HCT116 (cell line): ENCODE data around the gene CRK. TPM values are rescaled to one million over a fixed set of nuclear protein-coding genes. Genes with fewer than 3 reads are reported as not detected.

Experiments
- ATAC-seq: fragments of 200-7000 bp; cut with Tn5 transposase; 2 replicates; pipeline ENCODE4 v1.9.1; 2020; ENCODE audit warnings: mild to moderate bottlenecking, moderate library complexity
- BruUV-seq: library from RNA; stranded (reverse); fragments of 400-500 nt; replicated peaks from 2 replicates; lab custom pipeline; 2021; lab: Mats Ljungman, UMichigan
- CTCF ChIA-PET: fragments of 300-600 bp; sonication (Branson Sonifier 250); formaldehyde crosslinking; loops from one replicate; lab custom pipeline; 2021; ENCODE audit warnings: antibody characterized with exemption; lab: Charles Lee
- POLR2A ChIA-PET: fragments of 300-600, 350-600 bp; sonication (Branson Sonifier 250); formaldehyde crosslinking; loops from one replicate; lab custom pipeline; 2021; ENCODE audit warnings: antibody characterized with exemption; lab: Charles Lee
- RAD21 ChIA-PET, 2 experiments: fragments of 300-600 bp; sonication (Branson Sonifier 250); formaldehyde crosslinking; loops; one replicate each; lab custom pipeline; 2023; ENCODE audit warnings: low total read pairs in 2 of 2; ENCODE audit not compliant: uncharacterized antibody in 2 of 2, unreplicated experiment in 2 of 2, low non-redundant PET in 1 of 2; lab: Charles Lee
- DNase-seq: peaks from one replicate; pipeline ENCODE4 v3.0.0-alpha.2; 2010; ENCODE audit warnings: low read depth, low spot score
- H2AFZ ChIP-seq: fragments of 200-600 bp; shearing (Covaris generic), sonication (generic); 2 replicates; pipeline ENCODE4 v1.6.1; 2017; ENCODE audit warnings: low read depth, mixed run types, mixed read lengths, antibody characterized with exemption, low read length; ENCODE audit not compliant: poor library complexity, severe bottlenecking
- H3K27ac ChIP-seq: 2 replicates; pipeline ENCODE4 v1.5.1; 2012; ENCODE audit warnings: low read depth, low read length
- H3K27me3 ChIP-seq: fragments of 200-600 bp; sonication (generic); 2 replicates; pipeline ENCODE4 v1.6.1; 2016; ENCODE audit warnings: mixed run types, low read length, mixed read lengths; ENCODE audit not compliant: insufficient read depth
- H3K36me3 ChIP-seq, 2 experiments: fragments of 200-500 bp in 1 of 2; fragments of 200-600 bp in 1 of 2; sonication (Bioruptor generic) in 1 of 2; sonication (generic) in 1 of 2; 2 replicates each; pipeline versions ENCODE4 v1.5.1 to v1.6.1; 2014 to 2016; ENCODE audit warnings: low read length in 2 of 2, inconsistent platforms in 1 of 2, mixed read lengths in 1 of 2, mixed run types in 1 of 2; ENCODE audit not compliant: insufficient read depth in 2 of 2, control insufficient read depth in 1 of 2
- H3K4me1 ChIP-seq, 2 experiments: fragments of 200-600 bp in 1 of 2; sonication (generic) in 1 of 2; 2 replicates each; pipeline versions ENCODE4 v1.5.1 to v1.6.1; 2012 to 2017; ENCODE audit warnings: low read length in 2 of 2, inconsistent platforms in 1 of 2, mild to moderate bottlenecking in 1 of 2, mixed read lengths in 1 of 2, mixed run types in 1 of 2, moderate library complexity in 1 of 2; ENCODE audit not compliant: insufficient read depth in 2 of 2, control insufficient read depth in 1 of 2
- H3K4me2 ChIP-seq: fragments of 200-600 bp; sonication (generic); 2 replicates; pipeline ENCODE4 v1.6.1; 2017; ENCODE audit warnings: mixed run types, low read length, mixed read lengths
- H3K4me3 ChIP-seq, 2 experiments: fragments of 200-600 bp in 1 of 2; sonication (generic) in 1 of 2; replicated peaks in 1 of 2; 2 replicates each; pipeline ENCODE4 v1.5.1; 2011 to 2016; ENCODE audit warnings: low read length in 2 of 2, control low read depth in 1 of 2, low read depth in 1 of 2, mild to moderate bottlenecking in 1 of 2, mixed read lengths in 1 of 2, mixed run types in 1 of 2
- H3K79me2 ChIP-seq: fragments of 200-600 bp; sonication (generic); 2 replicates; pipeline ENCODE4 v1.6.1; 2017; ENCODE audit warnings: mild to moderate bottlenecking, mixed run types, low read length, moderate library complexity, mixed read lengths; ENCODE audit not compliant: insufficient read depth
- H3K9ac ChIP-seq: fragments of 200-600 bp; sonication (generic); 2 replicates; pipeline ENCODE4 v1.6.1; 2016; ENCODE audit warnings: low read length, mixed read lengths
- H3K9me2 ChIP-seq: fragments of 200-600 bp; sonication (generic), shearing (Covaris generic); 2 replicates; pipeline ENCODE4 v1.6.1; 2017; ENCODE audit warnings: mixed run types, mild to moderate bottlenecking, moderate library complexity; ENCODE audit not compliant: insufficient read depth
- H3K9me3 ChIP-seq, 2 experiments: fragments of 200-500 bp in 1 of 2; fragments of 200-600 bp in 1 of 2; sonication (Bioruptor generic) in 1 of 2; sonication (generic) in 1 of 2; 2 replicates each; pipeline ENCODE4 v1.6.1; 2014 to 2017; ENCODE audit warnings: low read length in 2 of 2, mixed read lengths in 2 of 2, inconsistent platforms in 1 of 2, low read depth in 1 of 2, mild to moderate bottlenecking in 1 of 2, mixed run types in 1 of 2, moderate library complexity in 1 of 2; ENCODE audit not compliant: control insufficient read depth in 1 of 2, insufficient read depth in 1 of 2
- H4K20me1 ChIP-seq: fragments of 200-600 bp; sonication (generic), shearing (Covaris generic); 2 replicates; pipeline ENCODE4 v1.6.1; 2017; ENCODE audit warnings: mixed run types, mild to moderate bottlenecking, moderate library complexity; ENCODE audit not compliant: insufficient read depth
- CBX3 ChIP-seq: IDR thresholded peaks from 2 replicates; pipeline ENCODE4 v1.6.1; 2012; ENCODE audit warnings: low read depth
- ELF1 ChIP-seq: IDR thresholded peaks from 2 replicates; pipeline ENCODE4 v1.6.1; 2012; ENCODE audit warnings: low read depth, borderline replicate concordance
- EZH2 ChIP-seq: fragments of 200-600 bp; sonication (generic); IDR thresholded peaks from 2 replicates; pipeline ENCODE4 v1.6.1; 2017; ENCODE audit warnings: antibody characterized with exemption, mixed run types
- EZH2phosphoT487 ChIP-seq: fragments of 200-600 bp; IDR thresholded peaks from 2 replicates; pipeline ENCODE4 v1.6.1; 2018; ENCODE audit warnings: antibody characterized with exemption, borderline replicate concordance
- FOSL1 ChIP-seq: IDR thresholded peaks from 2 replicates; pipeline ENCODE4 v1.6.1; 2012; ENCODE audit warnings: low read depth
- JUND ChIP-seq: IDR thresholded peaks from 2 replicates; pipeline ENCODE4 v1.6.1; 2012
- POLR2A ChIP-seq: IDR thresholded peaks from 2 replicates; pipeline ENCODE4 v1.7.0; 2011; ENCODE audit warnings: borderline replicate concordance; ENCODE audit not compliant: insufficient read depth, insufficient read length; ENCODE audit errors: extremely low read depth
- POLR2AphosphoS5 ChIP-seq: IDR thresholded peaks from 2 replicates; pipeline ENCODE4 v1.6.1; 2011; ENCODE audit warnings: mild to moderate bottlenecking, low read depth, low read length, moderate library complexity
- SIN3A ChIP-seq: IDR thresholded peaks from 2 replicates; pipeline ENCODE4 v1.6.1; 2012; ENCODE audit warnings: low read depth
- SRF ChIP-seq: IDR thresholded peaks from 2 replicates; pipeline ENCODE4 v1.6.1; 2012; ENCODE audit warnings: low read depth
- TCF7L2 ChIP-seq: IDR thresholded peaks from 2 replicates; pipeline ENCODE4 v1.7.0; 2011; ENCODE audit warnings: borderline replicate concordance, inconsistent platforms; ENCODE audit not compliant: insufficient read depth, insufficient read length; ENCODE audit errors: extremely low read depth
- YY1 ChIP-seq: IDR thresholded peaks from 2 replicates; pipeline ENCODE4 v1.6.1; 2011; ENCODE audit warnings: low read length, low read depth, moderate library complexity, mild to moderate bottlenecking; ENCODE audit not compliant: insufficient replicate concordance; ENCODE audit errors: extremely low read depth
- ZFX ChIP-seq: fragments of 450-650 bp; IDR thresholded peaks from 2 replicates; pipeline ENCODE4 v1.6.1; 2017
- ZNF274 ChIP-seq: fragments of 200-500 bp; sonication (Bioruptor generic); IDR thresholded peaks from 2 replicates; pipeline ENCODE4 v1.6.1; 2014; ENCODE audit warnings: mild to moderate bottlenecking, low read depth, low read length, inconsistent platforms
- intact Hi-C: fragments of 100-400 bp; cut with micrococcal nuclease; formaldehyde crosslinking; loops from 2 replicates; pipeline ENCODE4 v1.10.0; 2022
- total RNA-seq: library from RNA; stranded (reverse); gene quantifications from one replicate; pipeline ENCODE4 v1.2.1, GENCODE V29; 2021; ENCODE audit not compliant: unreplicated experiment
- TF ChIP-seq, protein P1 (sequence below): IDR thresholded peaks from 2 replicates; pipeline ENCODE4 v1.6.1; 2011; ENCODE audit warnings: mild to moderate bottlenecking, low read length, moderate library complexity; ENCODE audit not compliant: insufficient replicate concordance; ENCODE audit errors: extremely low read depth
- TF ChIP-seq, protein P2 (sequence below), 3 experiments: fragments of 200-600 bp in 1 of 3; sonication (generic) in 1 of 3; IDR thresholded peaks in 2 of 3; conservative IDR thresholded peaks in 1 of 3; 2 replicates each; pipeline ENCODE4 v1.5.1; 2012 to 2017; ENCODE audit warnings: low read depth in 2 of 3, low read length in 2 of 3, antibody characterized with exemption in 1 of 3, borderline replicate concordance in 1 of 3, control low read depth in 1 of 3, mild to moderate bottlenecking in 1 of 3, mixed read lengths in 1 of 3, mixed run types in 1 of 3, moderate library complexity in 1 of 3; ENCODE audit not compliant: insufficient read depth in 1 of 3
- TF ChIP-seq, protein P3 (sequence below): IDR thresholded peaks from 2 replicates; pipeline ENCODE4 v1.6.1; 2012; ENCODE audit warnings: low read depth
- TF ChIP-seq, protein P4 (sequence below): IDR thresholded peaks from 2 replicates; pipeline ENCODE4 v1.6.1; 2012

CRK gene
- total RNA-seq, 1 experiment from 2014 or later: 55.5 TPM

DNA sequence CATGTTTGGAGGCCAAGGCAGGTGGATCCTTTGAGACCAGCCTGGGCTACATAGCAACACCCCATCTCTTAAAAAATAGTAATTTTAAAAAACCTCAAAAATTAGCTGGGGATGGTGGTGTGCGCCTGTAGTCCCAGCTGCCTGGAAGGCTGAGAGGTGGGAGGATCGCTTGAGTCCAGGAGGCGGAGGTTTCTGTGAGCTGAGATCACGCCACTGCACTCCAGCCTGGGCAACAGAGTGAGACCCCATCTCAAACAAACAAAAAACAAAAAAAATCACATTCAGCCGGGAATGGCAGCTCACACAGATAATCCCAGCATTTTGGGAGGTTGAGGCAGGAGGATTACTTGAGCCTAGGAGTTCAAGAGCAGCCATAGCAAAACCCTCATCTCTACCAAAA lies 39.6 kb downstream of the CRK start:
- Histone ChIP-seq H3K9me2 (no peaks in the 10 kb centered on the region), H3K9me3 (no peaks in the 10 kb centered on the region), H3K36me3 (peaks cover 2 to 8% of the 10 kb centered on the region in 2 experiments; a peak in 2 of 4 replicates), H3K27me3 (no peaks in the 10 kb centered on the region), H3K4me2 (no peak overlapping the region), H3K27ac (no peak overlapping the region), H2AFZ (no peak overlapping the region), H4K20me1 (no peaks in the 10 kb centered on the region), H3K79me2 (peaks cover 13% of the 10 kb centered on the region), H3K4me1 (peaks cover 5% of the 10 kb centered on the region in 2 experiments; a peak in 3 of 4 replicates), H3K9ac (no peak overlapping the region), H3K4me3 (no peak overlapping the region)
- CTCF ChIA-PET: no interaction called here
- TF ChIP-seq FOSL1 (no peak), JUND (no peak), ZFX (no peak), SRF (no peak), ZNF274 (no peak), SIN3A (no peak), EZH2 (no peak), EZH2phosphoT487 (no peak), POLR2AphosphoS5 (no peak), ELF1 (no peak), CBX3 (no peak), YY1 (no peak), TCF7L2 (no peak), POLR2A (no peak)
- TF ChIP-seq, protein P1, sequence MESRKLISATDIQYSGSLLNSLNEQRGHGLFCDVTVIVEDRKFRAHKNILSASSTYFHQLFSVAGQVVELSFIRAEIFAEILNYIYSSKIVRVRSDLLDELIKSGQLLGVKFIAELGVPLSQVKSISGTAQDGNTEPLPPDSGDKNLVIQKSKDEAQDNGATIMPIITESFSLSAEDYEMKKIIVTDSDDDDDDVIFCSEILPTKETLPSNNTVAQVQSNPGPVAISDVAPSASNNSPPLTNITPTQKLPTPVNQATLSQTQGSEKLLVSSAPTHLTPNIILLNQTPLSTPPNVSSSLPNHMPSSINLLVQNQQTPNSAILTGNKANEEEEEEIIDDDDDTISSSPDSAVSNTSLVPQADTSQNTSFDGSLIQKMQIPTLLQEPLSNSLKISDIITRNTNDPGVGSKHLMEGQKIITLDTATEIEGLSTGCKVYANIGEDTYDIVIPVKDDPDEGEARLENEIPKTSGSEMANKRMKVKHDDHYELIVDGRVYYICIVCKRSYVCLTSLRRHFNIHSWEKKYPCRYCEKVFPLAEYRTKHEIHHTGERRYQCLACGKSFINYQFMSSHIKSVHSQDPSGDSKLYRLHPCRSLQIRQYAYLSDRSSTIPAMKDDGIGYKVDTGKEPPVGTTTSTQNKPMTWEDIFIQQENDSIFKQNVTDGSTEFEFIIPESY: no peak
- TF ChIP-seq, protein P2, sequence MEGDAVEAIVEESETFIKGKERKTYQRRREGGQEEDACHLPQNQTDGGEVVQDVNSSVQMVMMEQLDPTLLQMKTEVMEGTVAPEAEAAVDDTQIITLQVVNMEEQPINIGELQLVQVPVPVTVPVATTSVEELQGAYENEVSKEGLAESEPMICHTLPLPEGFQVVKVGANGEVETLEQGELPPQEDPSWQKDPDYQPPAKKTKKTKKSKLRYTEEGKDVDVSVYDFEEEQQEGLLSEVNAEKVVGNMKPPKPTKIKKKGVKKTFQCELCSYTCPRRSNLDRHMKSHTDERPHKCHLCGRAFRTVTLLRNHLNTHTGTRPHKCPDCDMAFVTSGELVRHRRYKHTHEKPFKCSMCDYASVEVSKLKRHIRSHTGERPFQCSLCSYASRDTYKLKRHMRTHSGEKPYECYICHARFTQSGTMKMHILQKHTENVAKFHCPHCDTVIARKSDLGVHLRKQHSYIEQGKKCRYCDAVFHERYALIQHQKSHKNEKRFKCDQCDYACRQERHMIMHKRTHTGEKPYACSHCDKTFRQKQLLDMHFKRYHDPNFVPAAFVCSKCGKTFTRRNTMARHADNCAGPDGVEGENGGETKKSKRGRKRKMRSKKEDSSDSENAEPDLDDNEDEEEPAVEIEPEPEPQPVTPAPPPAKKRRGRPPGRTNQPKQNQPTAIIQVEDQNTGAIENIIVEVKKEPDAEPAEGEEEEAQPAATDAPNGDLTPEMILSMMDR (IDR thresholded peaks at IDR 0.05 in 2 of 3, conservative IDR thresholded peaks at IDR 0.05 in 1 of 3; ENCODE audit: borderline replicate concordance in 1 of 3, insufficient read depth in 1 of 3, low read depth in 2 of 3, low read length in 2 of 3): no peak
- TF ChIP-seq, protein P3, sequence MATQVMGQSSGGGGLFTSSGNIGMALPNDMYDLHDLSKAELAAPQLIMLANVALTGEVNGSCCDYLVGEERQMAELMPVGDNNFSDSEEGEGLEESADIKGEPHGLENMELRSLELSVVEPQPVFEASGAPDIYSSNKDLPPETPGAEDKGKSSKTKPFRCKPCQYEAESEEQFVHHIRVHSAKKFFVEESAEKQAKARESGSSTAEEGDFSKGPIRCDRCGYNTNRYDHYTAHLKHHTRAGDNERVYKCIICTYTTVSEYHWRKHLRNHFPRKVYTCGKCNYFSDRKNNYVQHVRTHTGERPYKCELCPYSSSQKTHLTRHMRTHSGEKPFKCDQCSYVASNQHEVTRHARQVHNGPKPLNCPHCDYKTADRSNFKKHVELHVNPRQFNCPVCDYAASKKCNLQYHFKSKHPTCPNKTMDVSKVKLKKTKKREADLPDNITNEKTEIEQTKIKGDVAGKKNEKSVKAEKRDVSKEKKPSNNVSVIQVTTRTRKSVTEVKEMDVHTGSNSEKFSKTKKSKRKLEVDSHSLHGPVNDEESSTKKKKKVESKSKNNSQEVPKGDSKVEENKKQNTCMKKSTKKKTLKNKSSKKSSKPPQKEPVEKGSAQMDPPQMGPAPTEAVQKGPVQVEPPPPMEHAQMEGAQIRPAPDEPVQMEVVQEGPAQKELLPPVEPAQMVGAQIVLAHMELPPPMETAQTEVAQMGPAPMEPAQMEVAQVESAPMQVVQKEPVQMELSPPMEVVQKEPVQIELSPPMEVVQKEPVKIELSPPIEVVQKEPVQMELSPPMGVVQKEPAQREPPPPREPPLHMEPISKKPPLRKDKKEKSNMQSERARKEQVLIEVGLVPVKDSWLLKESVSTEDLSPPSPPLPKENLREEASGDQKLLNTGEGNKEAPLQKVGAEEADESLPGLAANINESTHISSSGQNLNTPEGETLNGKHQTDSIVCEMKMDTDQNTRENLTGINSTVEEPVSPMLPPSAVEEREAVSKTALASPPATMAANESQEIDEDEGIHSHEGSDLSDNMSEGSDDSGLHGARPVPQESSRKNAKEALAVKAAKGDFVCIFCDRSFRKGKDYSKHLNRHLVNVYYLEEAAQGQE: no peak
- TF ChIP-seq, protein P4, sequence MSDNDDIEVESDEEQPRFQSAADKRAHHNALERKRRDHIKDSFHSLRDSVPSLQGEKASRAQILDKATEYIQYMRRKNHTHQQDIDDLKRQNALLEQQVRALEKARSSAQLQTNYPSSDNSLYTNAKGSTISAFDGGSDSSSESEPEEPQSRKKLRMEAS: no peak
- POLR2A ChIA-PET: no interaction called here
- intact Hi-C loops: no loop called here
- no peak for DNase-seq
- BruUV-seq: no TSS peak
- no peak for ATAC-seq
- RAD21 ChIA-PET: no interaction called here
